HL-60 (cell line): ENCODE measurements around the gene PBRM1.

Experiments used
- DNase-seq, 2 experiments: peaks; one replicate each; pipeline ENCODE4 v3.0.0-alpha.2; 2010 to 2020; ENCODE audit warnings: low read depth in 1 of 2, low spot score in 1 of 2
- H3K27ac ChIP-seq: fragments of 250-450 bp; sonication (Bioruptor Pico); replicated peaks from 2 replicates; pipeline ENCODE4 v1.5.1; 2020; ENCODE audit warnings: mild to moderate bottlenecking, moderate library complexity
- H3K27me3 ChIP-seq: fragments of 250-450 bp; sonication (Bioruptor Pico); 2 replicates; pipeline ENCODE4 v1.5.1; 2021; ENCODE audit warnings: mild to moderate bottlenecking, moderate library complexity; ENCODE audit not compliant: insufficient read depth, poor library complexity, severe bottlenecking
- H3K4me3 ChIP-seq: replicated peaks from 2 replicates; pipeline ENCODE4 v1.5.1; 2011; ENCODE audit warnings: mild to moderate bottlenecking, control low read depth, low read length; ENCODE audit not compliant: insufficient read depth
- CTCF ChIP-seq: IDR thresholded peaks from one replicate; pipeline ENCODE4 v1.5.1; 2011; ENCODE audit warnings: low read length, control low read depth, inconsistent platforms; ENCODE audit not compliant: insufficient read depth
- GABPA ChIP-seq: IDR thresholded peaks from 2 replicates; pipeline ENCODE4 v1.6.1; 2012; ENCODE audit warnings: low read depth
- POLR2AphosphoS5 ChIP-seq: IDR thresholded peaks from 2 replicates; pipeline ENCODE4 v1.6.1; 2012; ENCODE audit warnings: low read depth
- REST ChIP-seq: IDR thresholded peaks from 2 replicates; pipeline ENCODE4 v1.6.1; 2012; ENCODE audit warnings: low read depth; ENCODE audit not compliant: insufficient replicate concordance
- SPI1 ChIP-seq: IDR thresholded peaks from 2 replicates; pipeline ENCODE4 v1.6.1; 2012; ENCODE audit warnings: low read depth, mild to moderate bottlenecking, borderline replicate concordance

The PBRM1 gene

DNA sequence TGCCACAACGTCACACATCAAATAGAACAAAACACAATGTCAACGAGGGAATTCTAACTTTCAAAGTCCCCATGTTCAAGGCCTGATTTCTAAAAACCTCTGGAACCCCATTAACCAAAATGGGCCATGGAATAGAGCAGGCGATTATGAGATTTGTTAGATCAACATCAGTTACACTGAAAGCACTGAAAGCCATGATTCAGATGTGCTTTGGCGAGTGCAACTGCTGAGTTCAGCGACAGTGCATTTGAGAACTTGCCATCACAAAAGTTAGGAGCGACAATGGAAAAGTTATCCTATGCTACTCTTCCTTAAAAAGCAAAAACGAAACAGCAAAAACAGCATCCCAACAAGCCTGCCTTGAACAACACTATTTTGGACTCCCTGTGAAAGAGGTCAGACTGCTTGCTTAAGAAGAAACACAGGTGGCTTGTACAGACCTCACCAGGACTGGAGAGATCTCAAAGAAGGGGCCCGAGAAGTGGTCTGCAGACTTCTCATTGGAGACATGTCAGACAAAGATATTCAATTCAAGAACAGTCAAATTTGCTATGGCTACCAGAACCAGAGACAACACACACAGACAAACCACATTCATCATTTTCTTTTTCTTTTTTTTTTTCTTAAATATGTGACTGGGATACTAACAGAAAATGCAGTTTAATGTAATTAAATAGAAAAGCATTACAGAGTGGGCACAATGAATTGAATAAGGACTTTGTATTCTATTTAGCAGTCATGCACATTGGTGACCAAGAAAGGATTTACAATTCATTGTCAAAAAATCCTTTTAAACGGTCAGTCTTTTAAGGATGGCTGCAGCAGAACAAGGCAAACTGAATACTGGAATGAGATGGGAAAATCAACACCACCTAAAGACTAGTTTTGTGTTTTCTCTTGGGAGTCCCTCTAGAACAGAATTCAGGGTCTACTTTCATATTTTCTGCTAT is 128.4 kb downstream of the PBRM1 start:
- Histone ChIP-seq H3K4me3 (no peak overlapping the region), H3K27ac (no peak overlapping the region), H3K27me3 (no peaks in the 10 kb centered on the region)
- no peak for DNase-seq
- TF ChIP-seq CTCF: no peak
- no peak for TF ChIP-seq SPI1

DNA sequence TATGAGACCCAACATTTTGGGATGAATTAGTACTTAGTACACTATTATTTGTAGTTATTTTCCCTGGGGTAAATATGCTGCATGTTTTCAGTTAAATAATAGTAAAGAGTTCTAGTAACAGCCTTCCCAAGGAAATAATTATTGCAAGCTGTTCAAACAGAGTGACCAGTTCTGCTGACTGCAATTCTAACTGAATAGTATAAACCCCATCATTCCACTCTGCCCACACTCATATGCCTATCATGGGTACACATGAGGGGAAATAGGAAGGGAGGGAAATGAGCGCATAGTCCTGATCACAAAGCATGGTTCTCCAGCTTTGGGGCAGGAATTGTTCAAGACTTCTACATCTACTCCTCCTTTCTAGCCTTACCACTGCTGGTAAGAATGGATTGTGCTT is 130.7 kb downstream of the PBRM1 start:
- Histone ChIP-seq H3K27me3 (no peaks in the 10 kb centered on the region), H3K4me3 (no peak overlapping the region), H3K27ac (no peak overlapping the region)
- DNase-seq: no peak
- no peak for TF ChIP-seq POLR2AphosphoS5
- TF ChIP-seq SPI1: no peak

DNA sequence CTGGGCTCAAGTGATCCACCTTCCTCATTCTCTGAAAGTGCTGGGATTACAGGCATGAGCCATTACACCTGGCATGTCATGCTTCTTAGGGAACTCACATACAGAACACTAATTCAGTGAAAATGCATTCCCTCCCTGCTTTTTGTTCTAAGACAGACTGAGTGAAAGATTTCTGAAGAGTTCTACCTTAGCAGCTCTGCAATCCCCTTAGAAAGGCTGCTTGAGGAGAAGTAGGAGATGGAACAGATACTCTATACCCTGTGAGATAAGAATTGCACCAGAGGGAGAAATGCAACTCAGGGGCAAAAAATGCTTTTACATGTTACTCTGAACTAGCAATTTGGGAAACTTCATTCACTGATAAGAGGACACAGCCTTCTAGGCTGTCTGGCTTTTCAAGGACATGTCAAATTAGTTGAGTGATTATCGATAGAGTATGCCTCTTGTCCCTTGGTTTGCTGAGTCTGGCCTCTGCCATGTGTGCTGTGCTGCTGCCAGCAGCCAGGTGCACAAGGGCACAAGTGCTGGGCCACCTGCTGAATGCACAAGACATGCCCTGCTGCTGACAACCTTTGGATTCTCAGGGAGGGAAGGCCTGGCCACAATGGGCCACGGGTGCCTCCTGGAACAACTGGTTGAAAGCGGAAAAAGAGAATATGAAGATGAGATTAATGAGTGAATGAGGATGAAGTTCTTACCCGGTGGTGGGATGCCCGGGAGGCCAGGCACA is 131.5 kb downstream of the PBRM1 start:
- DNase-seq: no peak
- no peak for TF ChIP-seq REST
- TF ChIP-seq GABPA: no peak
- no peak for TF ChIP-seq CTCF
- TF ChIP-seq POLR2AphosphoS5: no peak
- no peak for TF ChIP-seq SPI1

DNA sequence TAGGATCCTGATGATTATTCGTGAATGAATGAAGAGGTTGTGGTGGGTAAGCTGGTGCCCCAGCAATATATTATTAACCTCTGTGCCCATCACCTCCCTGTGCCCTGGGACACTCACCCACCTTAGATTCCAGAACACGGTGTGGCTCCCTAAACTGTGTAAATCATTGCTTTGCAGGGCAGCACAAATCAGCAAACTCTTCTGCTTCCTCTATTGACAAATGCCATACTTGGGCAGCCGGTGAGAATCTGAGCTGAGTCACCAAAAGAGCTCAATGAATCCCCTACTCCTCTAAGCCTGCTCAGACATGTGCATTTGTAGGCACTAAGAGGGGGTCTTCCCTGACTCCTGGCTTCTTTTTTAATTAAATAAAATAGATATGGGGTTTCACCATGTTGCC is 133.6 kb downstream of the PBRM1 start:
- DNase-seq: no peak
- no peak overlapping the region for H3K27ac ChIP-seq
- TF ChIP-seq POLR2AphosphoS5 (no peak), SPI1 (no peak)
- H3K4me3 ChIP-seq: no peak overlapping the region
- H3K27me3 ChIP-seq: no peaks in the 10 kb centered on the region

More for the DNA sequence above, 131.5 kb downstream of the PBRM1 start:
- H3K27me3 ChIP-seq: no peaks in the 10 kb centered on the region
- no peak overlapping the region for H3K4me3 ChIP-seq
- no peak overlapping the region for H3K27ac ChIP-seq

GRCh38 chr3:52551118-52551517 is 134.6 kb downstream of the PBRM1 start:
- no peak for TF ChIP-seq GABPA

DNA sequence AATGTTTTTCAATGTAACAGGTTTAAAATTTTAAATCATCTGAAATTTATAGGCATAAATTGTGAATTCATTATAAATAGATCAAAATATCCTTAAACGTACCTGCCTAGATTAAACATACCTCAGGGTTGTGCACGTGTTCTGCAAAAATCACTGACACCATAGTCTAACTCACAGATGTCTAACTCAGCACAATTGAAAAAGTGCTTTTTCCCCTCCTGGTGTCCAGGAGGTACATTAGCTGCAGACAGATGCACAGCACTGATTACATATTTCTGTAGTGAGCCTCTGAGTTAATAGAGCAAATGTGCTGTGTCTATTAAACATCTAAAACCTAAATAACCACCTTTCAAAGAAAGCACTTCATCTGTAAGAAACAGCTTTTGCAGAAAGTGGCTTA is 138.6 kb downstream of the PBRM1 start:
- no peak overlapping the region for H3K27ac ChIP-seq

More at GRCh38 chr3:52551118-52551517, 134.6 kb downstream of the PBRM1 start:
- H3K27me3 ChIP-seq: no peaks in the 10 kb centered on the region
- no peak for DNase-seq
- H3K27ac ChIP-seq: no peak overlapping the region
- H3K4me3 ChIP-seq: no peak overlapping the region

More for the DNA sequence above, 138.6 kb downstream of the PBRM1 start:
- Histone ChIP-seq H3K4me3 (no peak overlapping the region), H3K27me3 (no peaks in the 10 kb centered on the region)
- no peak for TF ChIP-seq SPI1
- no peak for TF ChIP-seq CTCF
- TF ChIP-seq POLR2AphosphoS5: no peak
- no peak for TF ChIP-seq REST
- TF ChIP-seq GABPA: no peak
- DNase-seq: no peak
